ENCODE results near the gene IWS1.

Gene IWS1

DNA sequence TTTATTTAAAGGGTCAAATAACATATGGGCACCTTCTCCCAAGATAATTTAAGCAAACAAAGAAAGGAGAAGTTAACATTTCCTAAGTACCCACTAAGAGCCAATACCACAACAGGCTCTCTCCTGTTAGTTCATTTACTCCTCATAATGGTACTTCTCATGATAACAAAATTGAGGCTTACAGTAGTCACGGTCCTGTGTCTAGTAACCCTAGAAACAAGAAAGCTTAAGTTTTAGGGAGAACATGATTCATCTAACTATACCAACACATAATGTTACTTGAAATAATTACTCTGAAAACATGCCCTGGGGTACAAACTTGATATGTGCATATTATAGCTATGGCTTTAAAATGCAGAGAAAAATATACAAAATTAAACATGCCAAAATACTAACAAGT, 19.8 kb downstream of the IWS1 start:
- H3K4me3 ChIP-seq (ENCODE audit: low read depth, low read length): no peak overlapping the region

DNA sequence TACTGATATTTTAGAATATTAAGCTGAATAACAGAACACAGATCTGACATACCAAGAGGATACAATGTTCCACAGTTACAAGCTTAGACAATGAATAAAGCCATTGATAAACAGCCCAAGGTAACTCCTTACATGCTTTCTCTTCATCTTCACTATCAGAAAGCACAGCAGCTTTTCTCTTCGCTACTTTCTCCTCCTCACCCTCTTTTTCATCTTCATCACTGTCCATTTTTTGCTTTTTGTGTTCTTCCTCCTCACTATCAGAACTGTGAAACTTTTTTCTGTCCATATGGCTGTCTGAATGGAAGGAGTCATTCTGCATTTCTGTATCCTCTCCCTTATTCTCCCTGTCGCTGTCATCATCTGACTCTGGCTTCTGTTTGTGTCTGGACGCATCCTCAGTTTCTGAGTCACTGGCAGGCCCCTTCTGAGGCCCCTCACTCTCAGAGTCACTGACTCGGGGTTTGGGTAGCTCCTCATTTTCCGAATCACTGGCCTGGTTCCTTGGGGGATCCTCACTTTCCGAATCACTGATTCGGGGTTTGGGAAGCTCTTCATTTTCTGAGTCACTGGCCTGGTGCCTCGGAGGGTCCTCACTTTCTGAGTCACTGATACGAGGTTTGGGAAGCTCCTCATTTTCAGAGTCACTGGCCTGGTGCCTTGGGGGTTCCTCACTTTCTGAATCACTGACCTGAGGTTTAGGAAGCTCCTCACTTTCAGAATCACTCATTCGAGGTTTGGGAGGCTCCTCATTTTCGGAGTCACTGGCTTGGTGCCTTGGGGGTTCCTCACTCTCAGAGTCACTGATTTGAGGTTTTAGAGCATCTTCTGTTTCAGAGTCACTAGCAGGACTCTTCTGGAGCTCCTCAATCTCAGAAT, 21.5 kb downstream of the IWS1 start:
- H3K4me3 ChIP-seq (ENCODE audit: low read depth, low read length): no peak overlapping the region

DNA sequence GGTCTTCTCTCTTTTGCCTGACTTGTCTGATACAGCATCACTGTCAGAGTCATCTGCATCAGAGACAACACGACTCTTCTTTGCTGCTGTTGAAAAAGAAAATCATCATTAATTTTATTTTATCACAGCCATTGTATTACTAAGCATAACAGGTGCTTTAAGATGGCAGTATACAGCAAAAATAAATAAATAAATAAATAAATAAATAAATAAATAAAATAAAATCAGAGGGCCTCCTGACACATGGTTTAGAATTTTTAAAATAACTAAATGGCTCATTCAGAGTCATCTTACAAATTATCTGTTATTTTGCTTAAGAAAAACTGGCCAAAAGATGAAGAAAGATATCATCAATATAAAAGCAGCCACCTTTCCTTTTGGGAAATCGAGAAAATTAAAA, 22.8 kb downstream of the IWS1 start:
- H3K4me3 ChIP-seq (ENCODE audit: low read depth, low read length): no peak overlapping the region

DNA sequence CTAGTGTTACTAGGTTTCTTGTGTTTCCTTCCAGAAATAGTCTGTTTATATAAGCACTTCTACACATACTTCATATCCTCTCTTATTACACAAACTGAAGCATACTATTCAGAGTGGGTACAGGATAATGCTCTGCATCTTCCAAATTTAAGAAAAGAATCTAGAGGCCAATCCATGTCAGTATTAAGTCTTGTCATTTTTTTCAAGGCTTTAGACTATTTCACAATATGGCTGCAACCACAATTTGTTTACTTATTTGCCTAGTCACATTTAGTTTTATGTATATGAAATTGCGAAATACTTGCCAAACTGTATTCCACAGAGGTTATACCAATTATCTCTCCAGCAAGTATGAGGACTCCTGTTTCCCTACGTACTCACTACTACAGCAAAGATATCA, 27.9 kb downstream of the IWS1 start:
- no peak overlapping the region for H3K4me3 ChIP-seq (ENCODE audit: low read depth, low read length)

DNA sequence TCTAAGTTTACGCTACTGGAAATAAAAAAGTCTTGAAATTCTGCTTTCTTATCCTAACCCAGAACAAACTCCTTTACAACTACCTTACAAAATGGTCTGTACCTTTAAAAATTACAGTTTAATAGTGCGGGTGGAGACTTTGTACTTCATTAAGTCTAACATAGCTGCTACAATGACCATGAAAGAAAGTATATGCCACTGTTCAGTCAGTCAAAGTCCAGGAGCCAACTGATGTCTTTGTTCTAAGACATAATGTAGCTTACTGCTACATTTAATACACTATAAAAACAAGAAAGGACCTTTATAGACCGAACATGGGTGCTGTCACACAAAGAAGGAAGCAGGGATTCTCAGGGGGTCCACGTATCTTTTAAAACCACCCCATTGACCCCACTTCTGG, 36.0 kb downstream of the IWS1 start:
- H3K4me3 ChIP-seq (ENCODE audit: low read depth, low read length): no peak overlapping the region

DNA sequence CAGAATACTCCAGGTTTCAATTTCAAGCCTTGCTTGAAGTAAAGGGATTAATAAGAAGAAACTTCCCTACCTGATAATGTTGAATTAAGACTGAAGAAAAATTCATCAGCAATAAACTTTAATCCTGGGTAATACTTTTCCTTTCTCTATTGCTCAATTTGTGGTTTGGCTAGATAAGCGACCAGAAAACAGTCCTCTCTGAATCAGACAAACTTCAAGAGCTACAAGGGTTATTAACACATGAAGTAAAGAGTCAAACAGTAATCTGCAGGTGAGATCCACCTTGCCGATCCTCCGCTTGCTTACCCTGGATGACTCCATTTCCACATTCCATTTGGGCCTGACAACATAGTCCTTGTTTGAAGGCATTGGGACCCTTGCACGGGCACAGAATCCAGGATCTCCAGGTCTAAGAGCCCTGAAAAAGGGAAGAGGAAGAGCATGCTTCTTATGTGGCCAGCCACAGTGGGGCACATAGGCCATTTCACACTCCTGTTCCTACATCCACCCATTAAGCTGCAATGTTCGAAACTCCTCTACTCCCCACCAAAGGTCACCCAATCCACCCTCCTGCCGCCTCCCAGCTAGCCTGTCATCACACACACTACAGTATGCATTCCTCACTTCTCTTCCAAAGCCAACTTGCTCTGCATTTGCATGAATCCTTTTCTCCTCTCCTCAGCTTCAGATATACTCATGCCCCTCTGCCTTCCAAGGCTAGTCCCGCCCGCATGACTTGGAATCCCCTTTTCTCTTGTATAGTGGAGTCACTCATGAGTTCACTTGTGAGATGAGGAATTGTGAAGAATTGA, 39.8 kb downstream of the IWS1 start:
- H3K4me3 ChIP-seq (ENCODE audit: low read depth, low read length): no peak overlapping the region

DNA sequence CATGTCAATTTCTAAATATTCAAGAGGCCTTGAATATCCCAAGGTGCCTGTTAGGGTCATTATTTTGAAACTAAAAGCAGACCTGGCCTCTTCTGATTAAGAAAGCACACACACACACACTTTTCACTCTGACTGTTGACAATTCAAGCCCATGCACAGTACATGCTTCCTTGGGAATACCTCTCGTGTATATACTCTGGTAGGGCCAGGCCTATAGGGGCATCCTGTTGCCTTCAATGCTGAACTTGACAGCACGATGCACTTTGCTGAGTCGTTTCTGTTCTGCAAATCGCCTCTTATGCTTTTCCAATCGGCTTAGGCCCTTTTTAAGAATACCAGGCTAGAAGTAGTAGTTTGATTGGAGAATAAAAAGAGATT, 40.6 kb downstream of the IWS1 start:
- H3K4me3 ChIP-seq (ENCODE audit: low read depth, low read length): no peak overlapping the region

DNA sequence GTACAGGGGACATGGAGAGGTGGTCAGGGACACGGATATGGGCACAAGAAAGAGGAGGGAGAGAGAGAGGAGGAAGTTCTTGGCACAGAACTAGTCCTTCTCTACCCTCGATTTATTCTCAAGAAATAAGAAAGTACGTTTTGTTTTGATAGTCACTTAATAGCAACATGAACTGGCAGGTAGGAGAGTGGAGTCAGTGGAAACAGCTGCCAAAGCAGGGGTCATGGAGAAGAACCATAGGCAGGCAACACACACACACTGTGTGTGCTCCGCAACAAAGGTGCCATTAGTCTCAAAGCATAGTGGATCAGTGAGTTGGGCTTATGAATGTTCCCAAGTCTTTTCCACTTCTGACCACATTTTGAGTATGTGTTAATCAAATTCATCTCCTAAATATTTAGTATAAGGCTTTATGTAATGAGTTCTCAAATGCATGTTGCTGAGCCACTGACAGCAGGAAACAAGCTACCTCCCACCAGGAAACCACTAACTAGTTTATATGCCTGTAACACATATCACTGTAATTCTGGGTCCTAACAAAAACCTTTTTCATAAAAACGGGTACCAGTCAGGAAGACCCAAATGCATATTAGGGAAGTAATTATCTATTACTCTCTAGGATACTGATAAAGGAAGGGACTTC, 41.1 kb downstream of the IWS1 start:
- no peak overlapping the region for H3K4me3 ChIP-seq (ENCODE audit: low read depth, low read length)

DNA sequence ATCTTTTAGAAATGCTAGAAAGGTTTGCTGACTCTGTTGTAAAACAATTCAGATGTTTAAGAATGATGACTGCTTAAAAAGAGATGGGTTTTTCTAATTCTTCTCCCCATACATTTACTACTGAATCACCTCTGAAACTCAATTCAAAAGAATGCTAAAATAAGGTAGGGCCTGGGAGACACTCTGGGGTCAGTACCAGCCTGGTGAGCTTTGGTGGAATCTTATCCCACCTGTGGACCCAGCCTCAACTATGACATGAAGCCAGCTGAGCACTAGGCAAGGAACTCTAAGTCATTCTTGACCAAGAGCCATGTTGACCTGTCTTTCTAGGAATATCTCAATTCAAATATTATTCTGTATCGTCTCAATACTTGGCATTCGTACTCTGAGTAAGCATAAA, 44.3 kb downstream of the IWS1 start:
- no peak overlapping the region for H3K4me3 ChIP-seq (ENCODE audit: low read depth, low read length)

DNA sequence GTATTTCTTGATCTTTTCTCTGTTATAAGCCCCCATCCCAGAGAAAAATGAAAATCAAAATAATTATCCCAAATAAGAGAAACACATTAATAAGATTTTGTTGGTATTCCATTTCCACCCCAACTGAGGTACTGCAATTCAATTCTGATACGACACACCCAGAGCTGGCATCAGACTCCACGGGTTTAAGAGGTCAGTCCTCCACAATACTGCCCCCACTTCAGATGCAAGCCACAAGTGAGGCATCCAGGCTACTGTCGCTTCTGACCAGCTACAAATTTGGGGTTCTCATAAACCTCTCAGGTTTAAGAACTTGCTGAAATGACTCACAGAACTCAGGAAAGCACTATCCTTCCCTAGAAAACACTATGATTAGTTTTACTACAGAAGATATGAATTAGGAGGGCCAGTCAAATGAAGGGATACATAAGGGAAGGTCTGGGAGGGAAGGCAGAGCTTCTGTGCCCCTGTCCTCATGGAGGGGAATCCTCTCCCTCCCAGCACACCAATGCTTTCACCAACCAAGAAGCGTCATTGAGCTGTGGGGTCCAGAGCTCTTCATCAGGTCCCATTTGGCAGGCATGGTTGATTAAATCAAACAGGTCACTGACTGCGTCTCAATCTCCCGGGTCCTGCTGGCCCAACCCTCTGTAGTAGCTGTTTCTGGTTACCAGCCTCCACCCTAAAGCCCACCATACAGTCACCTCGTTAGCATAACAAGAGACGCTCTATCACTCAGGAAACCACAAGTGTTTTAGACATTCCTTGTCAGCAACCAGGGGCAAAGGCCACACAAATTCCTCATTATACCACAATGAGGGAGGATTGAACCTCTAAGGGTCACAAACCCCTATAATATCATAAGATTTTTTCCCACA, 46.2 kb downstream of the IWS1 start:
- H3K4me3 ChIP-seq (ENCODE audit: low read depth, low read length): no peak overlapping the region

DNA sequence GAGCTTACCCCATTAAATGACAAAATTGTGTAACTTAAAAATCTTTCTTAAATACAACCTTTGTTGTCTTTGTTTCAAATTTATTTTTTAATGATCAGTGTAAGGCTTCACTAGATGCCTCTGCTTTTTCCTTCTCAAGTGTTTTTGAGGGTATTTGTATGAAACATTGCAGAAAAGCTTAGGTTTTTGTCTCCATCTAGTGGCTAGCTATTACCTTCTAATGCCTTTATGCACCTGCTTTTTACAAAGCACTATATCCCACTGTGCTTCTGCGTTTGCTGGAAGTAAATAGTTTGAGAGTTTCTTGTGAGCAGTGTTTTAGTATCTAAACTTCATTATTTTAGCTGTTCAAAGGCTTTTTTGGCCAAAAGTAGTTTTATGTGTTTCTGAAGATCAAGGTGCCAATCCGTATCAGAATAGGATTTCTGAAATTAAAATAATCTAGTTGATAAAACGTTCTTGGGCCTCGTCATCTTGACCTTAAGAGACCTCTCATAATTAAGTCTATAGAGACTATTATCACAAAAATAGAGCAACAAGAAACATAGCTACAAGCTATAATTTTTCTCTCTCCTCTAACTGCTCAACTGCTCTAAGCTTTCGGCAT, 47.0 kb downstream of the IWS1 start:
- H3K4me3 ChIP-seq (ENCODE audit: low read depth, low read length): no peak overlapping the region

DNA sequence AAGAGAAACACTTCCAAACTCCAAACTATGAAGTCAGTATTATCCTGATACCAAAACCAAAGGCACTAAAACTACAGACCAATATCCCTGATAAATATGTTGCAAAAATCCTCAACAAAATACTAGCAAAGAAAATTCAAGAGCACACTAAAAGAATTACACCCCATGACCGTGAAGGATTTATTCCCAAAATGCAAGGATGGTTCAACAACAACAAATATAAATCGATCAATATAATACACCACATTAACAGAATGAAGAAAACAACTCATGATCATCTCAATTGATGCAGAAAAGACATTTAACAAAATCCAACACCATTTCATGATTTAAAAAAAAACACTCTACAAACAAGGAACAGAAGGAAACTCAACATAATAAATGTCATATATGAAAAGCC, 50.5 kb downstream of the IWS1 start:
- H3K4me3 ChIP-seq (ENCODE audit: low read depth, low read length): no peak overlapping the region

DNA sequence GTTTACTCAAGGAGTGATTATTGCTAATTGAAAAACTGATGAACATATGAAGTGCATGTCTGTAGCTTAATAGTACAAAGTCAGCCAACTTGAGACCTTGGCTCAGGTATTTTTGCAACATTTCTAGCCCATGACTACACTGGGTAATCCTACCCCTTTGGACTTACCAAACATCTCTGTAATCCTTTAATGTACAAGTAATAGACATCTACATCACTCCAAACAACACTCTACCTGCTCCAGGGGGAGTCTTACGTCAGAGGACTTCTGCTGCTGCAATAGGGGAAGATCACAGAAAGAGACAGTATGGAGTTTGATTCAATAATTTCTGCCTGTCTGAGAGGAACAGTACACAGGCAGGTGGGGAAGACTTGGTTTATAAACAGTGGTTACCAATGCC, 54.0 kb downstream of the IWS1 start:
- H3K4me3 ChIP-seq (ENCODE audit: low read depth, low read length): no peak overlapping the region

DNA sequence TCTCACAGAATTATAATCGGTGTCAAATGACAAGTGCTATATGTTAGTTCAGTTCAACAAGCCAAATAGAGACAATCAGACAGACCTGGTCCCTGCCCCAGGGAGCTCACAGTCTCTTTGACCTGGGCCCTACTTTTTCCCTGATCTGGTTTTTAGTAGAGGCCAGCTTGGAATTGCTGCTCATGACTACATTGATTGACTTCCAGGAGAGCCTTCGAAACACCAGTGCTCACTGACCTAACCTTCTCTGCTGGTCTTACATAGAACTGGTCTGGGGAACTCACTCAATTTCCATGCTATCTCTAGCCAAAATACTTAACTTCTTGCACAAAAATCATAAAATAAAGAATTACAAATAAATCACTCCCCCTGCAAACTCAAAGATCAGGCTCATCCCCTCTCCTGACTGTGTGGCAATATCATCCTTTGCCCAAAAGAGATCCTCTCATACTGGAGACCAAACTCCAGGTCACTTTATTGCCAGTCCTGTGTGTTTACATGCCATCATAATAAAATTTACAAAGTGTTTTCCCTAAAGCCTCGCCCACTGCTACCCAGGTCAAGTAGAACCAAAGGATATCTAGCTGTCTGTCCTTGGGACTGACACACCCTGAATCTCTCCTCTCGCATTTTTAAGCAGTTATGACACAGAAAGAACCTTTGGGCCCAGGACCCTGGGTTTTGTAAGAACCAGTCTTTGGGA, 54.9 kb downstream of the IWS1 start:
- H3K4me3 ChIP-seq (ENCODE audit: low read depth, low read length): no peak overlapping the region

DNA sequence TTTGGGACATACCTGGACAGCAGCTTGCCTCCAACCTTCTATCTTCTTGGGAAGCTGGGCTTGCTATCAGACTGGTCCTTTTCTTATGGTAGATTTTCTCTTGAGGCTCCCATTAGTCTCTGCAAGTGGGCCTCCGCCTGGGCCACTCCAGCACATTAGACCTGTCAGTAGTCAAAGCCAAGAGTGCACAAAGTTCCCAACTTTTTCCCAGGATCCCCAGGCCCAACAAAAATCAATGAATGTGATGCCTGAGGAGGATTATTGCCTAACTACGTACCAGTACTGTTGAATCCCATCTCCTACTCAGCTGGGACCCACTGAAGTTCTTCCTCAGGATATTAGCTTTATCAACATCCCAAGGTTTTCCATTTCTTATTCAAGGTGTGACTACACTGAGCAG, 56.3 kb downstream of the IWS1 start:
- no peak overlapping the region for H3K4me3 ChIP-seq (ENCODE audit: low read depth, low read length)

DNA sequence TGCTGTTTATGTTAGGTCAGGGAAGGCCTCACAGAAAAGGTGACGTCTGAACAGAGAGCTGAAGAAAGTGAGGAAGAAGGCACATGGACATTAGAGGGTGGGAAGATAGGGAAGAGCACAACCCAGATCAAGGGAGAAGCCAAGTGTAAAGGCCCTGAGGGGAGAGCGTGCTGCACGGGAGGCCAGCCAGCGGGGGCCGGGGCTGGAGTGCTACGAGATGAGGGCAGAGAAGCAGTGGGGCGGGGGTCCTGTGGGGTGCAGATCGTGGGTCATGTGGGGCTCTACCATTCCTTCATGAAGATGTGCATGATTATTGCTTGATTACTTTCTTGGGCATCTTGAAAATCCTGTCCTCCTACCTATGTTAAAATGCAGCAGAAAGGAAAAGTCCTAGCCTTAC, 57.2 kb downstream of the IWS1 start:
- no peak overlapping the region for H3K4me3 ChIP-seq (ENCODE audit: low read depth, low read length)

DNA sequence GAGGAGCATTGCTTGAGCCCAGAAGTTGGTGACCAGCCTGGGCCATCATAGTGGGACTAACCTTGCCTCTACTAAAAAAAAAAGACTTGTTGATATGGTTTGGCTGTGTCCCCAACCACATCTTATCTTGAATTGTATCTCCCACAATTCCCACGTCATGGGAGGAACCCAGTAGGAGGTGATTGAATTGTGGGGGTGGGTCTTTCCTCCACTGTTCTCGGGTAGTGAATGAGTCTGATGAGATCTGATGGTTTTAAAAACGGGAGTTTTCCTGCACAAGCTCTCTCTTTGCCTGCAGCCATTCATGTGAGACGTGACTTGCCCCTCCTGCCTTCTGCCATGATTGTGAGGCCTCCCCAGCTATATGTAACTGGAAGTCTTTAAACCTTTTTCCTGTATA, 61.0 kb downstream of the IWS1 start:
- H3K4me3 ChIP-seq (ENCODE audit: low read depth, low read length): no peak overlapping the region

DNA sequence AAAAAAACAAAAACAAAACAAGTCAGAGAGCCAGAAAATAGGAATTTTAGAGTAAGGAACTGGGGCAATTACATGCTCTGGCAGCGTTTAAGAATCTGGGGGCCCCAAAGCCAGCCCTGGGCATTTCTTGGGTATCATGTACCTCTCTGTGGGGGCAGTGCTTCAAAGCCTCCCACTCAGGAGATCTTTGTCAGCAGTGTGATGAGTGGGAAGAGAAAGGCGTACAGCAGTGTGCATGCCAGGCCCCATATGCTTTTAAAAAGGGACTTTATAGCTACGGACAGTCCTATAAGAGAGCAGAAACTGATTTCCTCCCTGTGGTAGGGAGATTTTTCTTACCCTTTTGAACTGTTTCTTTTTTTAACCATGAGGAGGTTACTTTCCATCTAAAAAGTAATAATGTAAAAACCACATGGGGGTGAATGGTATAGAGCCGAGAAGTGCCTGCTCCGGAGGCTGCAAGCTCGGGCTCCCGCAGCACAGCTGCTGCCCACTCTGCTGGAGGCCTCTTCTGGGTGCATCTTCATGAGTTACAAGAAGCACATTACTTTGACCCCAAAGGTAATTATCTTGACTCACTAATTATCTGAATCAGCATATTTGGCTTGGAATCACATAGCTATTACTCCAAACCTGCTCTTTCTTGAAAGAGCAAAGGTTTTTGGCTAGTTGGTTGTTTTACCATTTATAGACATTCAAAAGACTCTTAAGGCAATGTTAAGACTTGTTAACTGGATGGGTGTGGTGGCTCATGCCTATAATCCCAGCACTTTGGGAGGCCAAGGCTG, 61.6 kb downstream of the IWS1 start:
- H3K4me3 ChIP-seq (ENCODE audit: low read depth, low read length): no peak overlapping the region
